Gastrocnemius medialis (tissue), 4 donors: ENCODE data around the gene PROM2.

Experiments
- CTCF ChIP-seq, 5 experiments: fragments of 450-650 bp in 3 of 5; fragments of 200-600 bp in 2 of 5; sonication (generic) in 2 of 5; IDR thresholded peaks in 4 of 5; conservative IDR thresholded peaks in 1 of 5; 1 replicate in 4 of 5; 2 replicates in 1 of 5; pipeline ENCODE4 v1.5.1; 2016 to 2019; ENCODE audit warnings: antibody characterized with exemption in 5 of 5, mild to moderate bottlenecking in 3 of 5, moderate library complexity in 3 of 5
- POLR2A ChIP-seq, 2 donors: fragments of 450-650 bp; IDR thresholded peaks; one replicate each; pipeline ENCODE4 v1.6.1; 2017; ENCODE audit warnings: antibody characterized with exemption in 2 of 2, mild to moderate bottlenecking in 2 of 2, moderate library complexity in 2 of 2

- TF ChIP-seq CTCF (IDR thresholded peaks at IDR 0.05 in 4 of 5, conservative IDR thresholded peaks at IDR 0.05 in 1 of 5) (no peak), POLR2A (IDR thresholded peaks at IDR 0.05) (no peak)
Measured at GRCh38 chr2:95306336-95306895, 32.2 kb downstream of the PROM2 start.
